HG02943 (cell line): ENCODE results near the gene MIF.
"Not testable (repeated sequence)": the region's sequence is repeated elsewhere in the genome, so short reads cannot be mapped to it uniquely, and the experiment has no call there.

ENCODE experiments used
- ATAC-seq: cut with Tn5 transposase; IDR thresholded peaks from one replicate; pipeline ENCODE4 v1.9.1; 2021; ENCODE audit warnings: mild to moderate bottlenecking, low read depth, moderate library complexity; ENCODE audit not compliant: unreplicated experiment

The MIF gene

DNA sequence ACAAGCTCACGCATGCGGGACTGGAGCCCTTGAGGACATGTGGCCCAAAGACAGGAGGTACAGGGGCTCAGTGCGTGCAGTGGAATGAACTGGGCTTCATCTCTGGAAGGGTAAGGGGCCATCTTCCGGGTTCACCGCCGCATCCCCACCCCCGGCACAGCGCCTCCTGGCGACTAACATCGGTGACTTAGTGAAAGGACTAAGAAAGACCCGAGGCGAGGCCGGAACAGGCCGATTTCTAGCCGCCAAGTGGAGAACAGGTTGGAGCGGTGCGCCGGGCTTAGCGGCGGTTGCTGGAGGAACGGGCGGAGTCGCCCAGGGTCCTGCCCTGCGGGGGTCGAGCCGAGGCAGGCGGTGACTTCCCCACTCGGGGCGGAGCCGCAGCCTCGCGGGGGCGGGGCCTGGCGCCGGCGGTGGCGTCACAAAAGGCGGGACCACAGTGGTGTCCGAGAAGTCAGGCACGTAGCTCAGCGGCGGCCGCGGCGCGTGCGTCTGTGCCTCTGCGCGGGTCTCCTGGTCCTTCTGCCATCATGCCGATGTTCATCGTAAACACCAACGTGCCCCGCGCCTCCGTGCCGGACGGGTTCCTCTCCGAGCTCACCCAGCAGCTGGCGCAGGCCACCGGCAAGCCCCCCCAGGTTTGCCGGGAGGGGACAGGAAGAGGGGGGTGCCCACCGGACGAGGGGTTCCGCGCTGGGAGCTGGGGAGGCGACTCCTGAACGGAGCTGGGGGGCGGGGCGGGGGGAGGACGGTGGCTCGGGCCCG lies at the start of gene MIF:
TSS of gene MIF (plus strand) at position 439 of the 765 bp plus-strand sequence. CDS start at position 531, 92 bp downstream.
- ATAC-seq, result peak; percentile 79

- ATAC-seq, result no peak
Measured at GRCh38 chr22:23844739-23845202, 49.4 kb upstream of the MIF start.

DNA sequence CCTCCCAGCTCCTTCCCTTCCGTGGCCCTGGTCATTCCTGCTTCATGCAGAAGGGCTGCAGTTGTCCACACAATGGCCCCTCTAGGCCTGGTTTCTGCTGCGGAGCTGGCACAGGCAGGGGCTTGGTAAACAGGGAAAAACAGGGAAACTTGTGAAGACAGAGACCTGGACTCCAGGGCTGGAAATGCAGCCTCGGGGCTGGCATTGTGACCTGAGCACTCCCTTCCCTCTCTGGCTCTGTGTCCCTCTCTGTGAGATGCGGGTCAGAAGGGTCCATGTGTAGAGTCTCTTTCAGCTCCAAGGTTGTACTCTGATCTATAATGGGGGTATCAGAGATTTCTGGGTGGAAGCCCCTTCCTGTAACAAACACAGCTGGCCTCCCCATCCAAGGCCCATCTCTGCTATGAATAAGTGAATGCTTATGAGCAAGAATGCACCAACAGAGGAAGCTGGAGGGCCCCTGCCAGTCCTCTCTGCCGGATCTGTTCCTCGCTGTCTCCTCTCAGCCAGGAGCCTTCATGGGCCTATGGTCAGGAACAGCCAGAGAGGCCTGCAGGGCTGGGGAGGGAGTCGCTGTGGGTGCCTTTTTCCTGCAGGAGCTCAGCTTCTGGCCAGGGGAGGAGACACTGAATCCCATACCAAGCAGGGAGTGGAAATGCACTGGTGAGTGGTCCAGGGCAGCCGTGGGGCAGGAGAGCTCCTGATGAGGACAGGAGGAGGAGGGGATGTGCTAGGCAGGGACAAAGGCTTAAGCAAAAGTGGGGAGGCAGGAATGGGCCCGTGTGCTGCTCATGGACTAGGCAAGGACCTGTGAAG lies 48.7 kb upstream of the MIF start:
- ATAC-seq, result no peak

DNA sequence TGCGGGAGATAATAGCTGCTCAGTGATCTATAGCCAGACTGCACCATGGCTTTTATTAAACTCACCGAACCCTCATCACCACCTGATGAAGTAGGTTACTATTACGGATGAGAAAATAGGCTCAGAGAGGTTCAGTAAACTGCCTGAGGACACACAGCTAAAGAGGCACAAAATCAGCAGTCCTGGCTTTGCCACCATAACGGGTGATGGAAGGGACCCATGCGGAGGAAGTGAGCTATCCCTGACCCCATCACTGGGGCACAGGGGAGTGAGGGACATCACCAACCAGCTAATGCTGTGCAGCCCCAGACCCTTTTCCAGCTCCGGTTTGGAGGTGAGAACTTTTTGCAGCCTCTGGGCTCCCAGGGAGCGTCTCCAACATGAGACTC lies 48.1 kb upstream of the MIF start:
- ATAC-seq, result no peak

- no peak for ATAC-seq
Measured at GRCh38 chr22:23847310-23847920, 46.8 kb upstream of the MIF start.

DNA sequence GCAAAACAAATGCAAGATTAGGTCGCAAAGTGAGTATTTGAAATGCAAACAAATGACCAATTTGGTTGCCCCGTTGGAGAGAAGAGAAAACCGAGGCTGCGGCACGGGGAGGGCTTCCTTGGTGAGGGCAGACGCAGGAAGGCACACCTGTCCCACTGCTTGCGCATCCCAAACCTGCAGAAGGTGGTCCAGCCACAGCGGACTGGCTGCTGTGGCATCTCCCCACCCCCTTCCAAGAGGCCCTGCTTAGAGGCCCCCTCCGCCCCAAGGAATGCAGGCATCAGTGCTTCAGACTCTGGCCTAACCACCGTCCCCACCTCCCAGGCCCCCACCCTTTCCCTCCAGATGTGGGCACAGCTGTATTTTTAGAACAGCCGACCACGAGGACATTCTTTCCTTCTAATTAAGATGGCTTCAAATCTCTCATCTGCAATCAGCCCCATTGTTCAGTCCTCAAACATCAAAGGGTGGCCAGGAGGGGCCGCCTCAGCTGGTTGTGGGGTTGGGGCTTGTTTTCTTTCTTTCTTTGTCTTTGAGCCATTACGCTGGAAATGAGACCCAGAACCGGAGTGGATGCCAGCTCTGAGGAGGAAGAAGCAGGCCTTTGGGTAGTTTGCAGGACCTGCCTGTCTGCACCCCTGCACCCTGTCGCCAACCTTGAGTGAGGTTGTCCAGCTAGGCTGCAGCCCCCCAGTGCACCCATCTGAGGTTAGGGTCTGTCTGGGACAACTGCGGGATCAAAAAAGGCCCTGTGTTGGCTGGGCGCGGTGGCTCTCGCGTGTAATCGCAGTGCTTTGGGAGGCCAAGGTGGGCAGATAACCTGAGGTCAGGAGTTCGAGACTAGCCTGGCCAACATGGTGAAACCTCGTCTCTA lies 46.0 kb upstream of the MIF start:
- ATAC-seq, result no peak

DNA sequence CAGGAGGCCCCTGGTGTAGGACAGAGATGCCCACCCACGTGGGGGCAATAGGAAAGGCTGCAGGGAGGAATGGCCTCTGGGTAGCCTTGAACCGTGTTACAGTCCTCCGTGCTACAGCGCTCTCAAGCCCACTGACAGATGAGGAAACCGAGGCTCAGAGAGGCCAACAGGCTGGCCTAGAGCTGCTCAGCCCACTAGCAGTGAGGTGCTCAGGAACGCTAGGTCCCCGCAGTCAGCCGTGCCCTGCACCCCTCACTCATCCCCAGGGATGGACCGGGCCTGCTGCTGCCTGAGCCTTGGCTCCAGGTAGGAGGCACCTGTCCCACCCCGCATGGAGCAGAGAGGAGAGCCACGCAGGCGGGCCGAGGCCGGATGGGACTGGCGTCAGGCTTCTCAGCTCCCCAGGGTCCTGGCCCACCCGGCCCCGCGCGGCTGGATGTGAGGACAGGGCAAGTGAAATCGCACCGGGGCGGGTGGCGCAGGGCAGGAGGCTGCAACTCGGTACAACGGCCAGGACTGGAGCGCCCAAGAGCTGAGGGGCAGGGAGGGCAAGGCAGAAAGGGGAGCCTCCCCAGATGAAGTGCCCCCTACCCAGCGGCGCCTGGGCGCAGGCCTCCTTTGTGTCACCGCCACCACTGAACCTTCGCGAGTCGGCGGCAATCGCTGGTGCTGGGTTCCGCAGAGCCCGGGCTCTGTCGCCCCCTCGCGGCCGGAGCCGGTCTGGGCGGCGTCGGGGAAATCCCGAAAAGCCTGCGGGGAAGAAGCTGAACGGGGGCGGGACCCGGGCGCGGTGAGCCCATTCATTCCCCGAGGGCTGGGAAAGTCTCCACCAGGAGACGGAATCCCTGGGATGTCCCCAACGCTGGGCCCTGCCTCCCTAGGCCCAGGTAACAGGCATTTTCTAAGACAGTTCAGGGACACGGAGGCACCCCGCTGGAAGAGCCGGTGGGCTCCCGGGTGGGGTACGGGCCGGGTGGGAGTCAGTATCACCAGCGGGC lies 44.9 kb upstream of the MIF start:
- no peak for ATAC-seq

DNA sequence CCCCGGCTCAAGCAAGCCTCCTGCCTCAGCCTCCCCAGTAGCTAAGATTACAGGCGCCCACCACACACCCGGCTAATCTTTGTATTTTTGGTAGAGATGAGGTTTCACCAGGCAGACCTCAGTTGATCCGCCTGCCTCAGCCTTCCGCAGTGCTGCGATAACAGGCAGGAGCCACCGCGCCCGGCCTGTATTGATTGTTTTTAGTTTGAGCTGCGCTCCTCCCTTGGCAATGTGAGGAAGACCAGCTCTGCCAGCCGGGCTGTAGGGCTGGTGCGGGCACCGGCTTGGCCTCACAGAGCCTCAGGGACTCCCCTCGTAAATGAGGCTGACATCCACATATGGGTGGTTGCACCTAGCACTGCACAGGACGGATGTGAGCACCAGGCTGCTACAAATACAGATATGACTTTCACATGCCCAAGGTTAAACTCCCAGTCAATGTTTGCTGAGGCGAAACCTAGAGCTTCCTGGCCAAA lies 44.0 kb upstream of the MIF start:
- peak; percentile 49 for ATAC-seq

DNA sequence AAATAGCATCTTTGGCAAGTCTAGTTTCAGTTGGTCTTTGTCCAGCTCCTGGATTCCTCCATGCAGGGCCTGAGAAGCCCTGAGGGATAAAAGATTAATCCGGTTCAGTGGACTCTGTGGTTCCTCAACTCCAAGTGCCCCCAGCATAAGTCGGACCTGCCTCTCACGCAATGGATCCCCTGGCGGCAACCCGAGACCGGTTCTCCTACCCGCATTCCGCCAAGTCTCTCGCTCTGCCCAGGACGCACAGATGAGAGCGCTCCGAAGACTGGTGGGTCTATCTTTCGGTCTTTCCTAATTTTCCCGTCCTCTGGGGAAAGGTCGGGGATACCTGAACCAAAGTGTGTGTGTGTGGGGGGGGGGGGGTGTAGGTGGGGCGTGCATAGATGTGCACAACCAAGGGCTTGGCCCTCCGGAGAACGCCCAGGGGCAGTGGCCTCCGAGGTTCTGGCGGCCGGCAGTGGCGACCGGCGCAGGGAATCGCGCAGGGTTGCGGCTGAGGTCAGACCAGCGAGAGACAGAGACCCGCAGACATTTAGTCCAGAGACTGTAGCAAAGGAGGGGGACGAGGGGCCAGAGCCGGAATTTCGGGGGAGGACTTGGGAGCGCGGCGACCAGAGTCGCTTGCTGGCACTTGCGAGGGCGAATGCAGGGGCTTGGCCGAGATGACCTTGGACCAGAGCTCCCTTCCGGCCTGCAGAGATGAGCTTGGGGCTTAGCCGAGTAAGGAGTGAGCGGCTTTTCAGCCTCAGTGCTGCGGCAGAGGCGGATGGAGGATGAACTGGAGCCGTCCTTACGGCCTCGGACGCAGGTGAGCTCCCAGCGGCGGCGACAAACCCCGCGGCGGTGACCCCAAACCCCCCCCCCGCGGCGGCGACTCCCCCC lies 37.2 kb upstream of the MIF start:
- ATAC-seq, result peak; percentile 39

GRCh38 chr22:23857606-23858483 lies 36.3 kb upstream of the MIF start, which contains the start of gene SLC2A11:
Gene SLC2A11, plus strand, starts transcription at chr22:23857875. Its CDS starts 125 bp downstream, at chr22:23858000.
- peak; percentile 95 for ATAC-seq

- ATAC-seq, result no peak
Measured at GRCh38 chr22:23858484-23858815, 35.7 kb upstream of the MIF start.

DNA sequence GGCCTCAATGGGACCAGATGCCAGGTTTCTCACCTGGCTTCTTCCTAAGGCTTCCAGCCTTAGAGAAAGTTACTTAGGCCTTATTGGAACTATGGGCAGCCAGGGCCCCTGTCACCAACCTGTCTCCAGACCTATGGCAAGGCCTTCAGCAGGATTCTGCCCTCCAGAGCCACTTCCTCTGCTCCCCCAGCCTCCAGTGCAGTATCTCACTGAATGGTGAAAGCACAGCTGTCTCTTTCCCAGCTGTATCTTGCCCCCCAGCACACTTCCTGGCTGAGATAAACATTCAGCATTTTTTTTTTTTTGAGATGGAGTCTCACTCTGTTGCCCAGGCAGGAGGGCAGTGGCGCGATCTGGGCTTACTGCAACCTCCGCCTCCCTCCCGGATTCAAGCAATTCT lies 35.0 kb upstream of the MIF start:
- no peak for ATAC-seq

DNA sequence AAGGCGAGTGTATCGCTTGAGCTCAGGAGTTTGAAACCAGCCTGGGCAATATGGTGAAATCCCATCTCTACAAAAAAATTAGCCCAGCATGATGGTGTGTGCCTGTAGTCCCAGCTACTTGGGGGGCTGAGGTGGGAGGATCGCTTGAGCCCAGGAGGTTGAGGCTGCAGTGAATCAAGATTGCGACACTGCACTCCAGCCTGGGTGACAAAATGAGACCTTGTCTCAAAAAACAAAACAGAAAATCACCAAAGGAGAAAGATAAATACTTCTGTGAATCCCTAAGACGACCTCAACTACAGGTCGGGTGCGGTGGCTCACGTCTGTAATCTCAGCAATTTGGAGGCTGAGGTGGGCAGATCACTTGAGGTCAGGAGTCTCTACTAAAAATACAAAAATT lies 34.0 kb upstream of the MIF start:
- not testable (repeated sequence) for ATAC-seq

GRCh38 chr22:23862103-23862502 lies 32.1 kb upstream of the MIF start:
- no peak for ATAC-seq

GRCh38 chr22:23864499-23865154 lies 29.6 kb upstream of the MIF start:
- ATAC-seq, result not testable (repeated sequence)

DNA sequence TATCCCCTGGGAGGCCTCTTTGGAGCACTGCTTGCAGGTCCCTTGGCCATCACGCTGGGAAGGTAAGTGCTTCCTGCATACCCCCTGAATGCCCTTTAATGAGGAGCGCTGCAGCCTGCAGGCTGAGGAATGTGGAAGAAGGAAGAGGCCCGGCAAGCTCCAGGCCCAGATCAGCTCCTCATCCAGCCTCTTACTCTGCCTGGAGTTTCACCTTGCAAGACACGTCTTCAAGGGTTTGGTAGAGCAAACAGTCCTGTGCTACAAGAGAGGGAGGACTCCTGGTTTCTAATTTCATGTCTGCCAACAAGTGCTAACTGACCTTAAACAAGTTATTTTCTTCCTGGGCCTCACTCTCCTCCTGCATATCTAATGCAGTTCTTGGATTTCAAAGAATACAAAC lies 25.6 kb upstream of the MIF start:
- ATAC-seq, result no peak

DNA sequence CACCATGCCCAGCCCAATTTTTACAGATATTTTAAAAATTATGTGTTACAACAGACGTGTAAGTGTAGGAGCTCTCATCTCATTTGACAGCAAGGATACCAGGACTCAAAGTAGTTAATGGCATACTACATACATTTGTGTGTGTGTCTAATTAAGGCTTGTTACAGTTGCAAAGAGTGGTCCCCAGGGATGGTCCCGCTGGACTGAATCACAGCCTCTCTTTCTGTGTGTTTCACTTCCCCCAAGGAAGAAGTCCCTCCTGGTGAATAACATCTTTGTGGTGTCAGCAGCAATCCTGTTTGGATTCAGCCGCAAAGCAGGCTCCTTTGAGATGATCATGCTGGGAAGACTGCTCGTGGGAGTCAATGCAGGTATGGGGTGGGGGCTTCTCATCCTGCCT lies 19.3 kb upstream of the MIF start:
- no peak for ATAC-seq
